ENCODE data around the gene FXR1. TPM values are rescaled to one million over a fixed set of nuclear protein-coding genes. Genes with fewer than 3 reads are reported as not detected.

Gene FXR1
- total and polyA plus RNA-seq, 10 of the 15 experiments (the other 5 are each of a cell fraction or from before 2014, with no cell fraction given), result 38.5 to 159 (median 102) TPM

GRCh38 chr3:180910823-180911222 lies 1.6 kb upstream of the FXR1 start (continued):
- TF ChIP-seq, protein P1, sequence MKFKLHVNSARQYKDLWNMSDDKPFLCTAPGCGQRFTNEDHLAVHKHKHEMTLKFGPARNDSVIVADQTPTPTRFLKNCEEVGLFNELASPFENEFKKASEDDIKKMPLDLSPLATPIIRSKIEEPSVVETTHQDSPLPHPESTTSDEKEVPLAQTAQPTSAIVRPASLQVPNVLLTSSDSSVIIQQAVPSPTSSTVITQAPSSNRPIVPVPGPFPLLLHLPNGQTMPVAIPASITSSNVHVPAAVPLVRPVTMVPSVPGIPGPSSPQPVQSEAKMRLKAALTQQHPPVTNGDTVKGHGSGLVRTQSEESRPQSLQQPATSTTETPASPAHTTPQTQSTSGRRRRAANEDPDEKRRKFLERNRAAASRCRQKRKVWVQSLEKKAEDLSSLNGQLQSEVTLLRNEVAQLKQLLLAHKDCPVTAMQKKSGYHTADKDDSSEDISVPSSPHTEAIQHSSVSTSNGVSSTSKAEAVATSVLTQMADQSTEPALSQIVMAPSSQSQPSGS (IDR thresholded peaks at IDR 0.05; ENCODE audit: low read length), result no peak
- TF ChIP-seq NRF1 (conservative IDR thresholded peaks at IDR 0.05; ENCODE audit: low read depth, low read length) (no peak), KLF5 (IDR thresholded peaks at IDR 0.05; ENCODE audit: partially characterized antibody) (no peak), TCF7 (IDR thresholded peaks at IDR 0.05; ENCODE audit: borderline replicate concordance) (no peak), RAD21 (IDR thresholded peaks at IDR 0.05; ENCODE audit: insufficient read depth, low read depth, low read length) (no peak), MTA2 (IDR thresholded peaks at IDR 0.05; ENCODE audit: low read depth) (no peak), ZNF24 (IDR thresholded peaks at IDR 0.05) (no peak), ZZZ3 (IDR thresholded peaks at IDR 0.05; ENCODE audit: control insufficient read depth, insufficient read length, low read depth) (no peak)
- TF ChIP-seq, protein P2, sequence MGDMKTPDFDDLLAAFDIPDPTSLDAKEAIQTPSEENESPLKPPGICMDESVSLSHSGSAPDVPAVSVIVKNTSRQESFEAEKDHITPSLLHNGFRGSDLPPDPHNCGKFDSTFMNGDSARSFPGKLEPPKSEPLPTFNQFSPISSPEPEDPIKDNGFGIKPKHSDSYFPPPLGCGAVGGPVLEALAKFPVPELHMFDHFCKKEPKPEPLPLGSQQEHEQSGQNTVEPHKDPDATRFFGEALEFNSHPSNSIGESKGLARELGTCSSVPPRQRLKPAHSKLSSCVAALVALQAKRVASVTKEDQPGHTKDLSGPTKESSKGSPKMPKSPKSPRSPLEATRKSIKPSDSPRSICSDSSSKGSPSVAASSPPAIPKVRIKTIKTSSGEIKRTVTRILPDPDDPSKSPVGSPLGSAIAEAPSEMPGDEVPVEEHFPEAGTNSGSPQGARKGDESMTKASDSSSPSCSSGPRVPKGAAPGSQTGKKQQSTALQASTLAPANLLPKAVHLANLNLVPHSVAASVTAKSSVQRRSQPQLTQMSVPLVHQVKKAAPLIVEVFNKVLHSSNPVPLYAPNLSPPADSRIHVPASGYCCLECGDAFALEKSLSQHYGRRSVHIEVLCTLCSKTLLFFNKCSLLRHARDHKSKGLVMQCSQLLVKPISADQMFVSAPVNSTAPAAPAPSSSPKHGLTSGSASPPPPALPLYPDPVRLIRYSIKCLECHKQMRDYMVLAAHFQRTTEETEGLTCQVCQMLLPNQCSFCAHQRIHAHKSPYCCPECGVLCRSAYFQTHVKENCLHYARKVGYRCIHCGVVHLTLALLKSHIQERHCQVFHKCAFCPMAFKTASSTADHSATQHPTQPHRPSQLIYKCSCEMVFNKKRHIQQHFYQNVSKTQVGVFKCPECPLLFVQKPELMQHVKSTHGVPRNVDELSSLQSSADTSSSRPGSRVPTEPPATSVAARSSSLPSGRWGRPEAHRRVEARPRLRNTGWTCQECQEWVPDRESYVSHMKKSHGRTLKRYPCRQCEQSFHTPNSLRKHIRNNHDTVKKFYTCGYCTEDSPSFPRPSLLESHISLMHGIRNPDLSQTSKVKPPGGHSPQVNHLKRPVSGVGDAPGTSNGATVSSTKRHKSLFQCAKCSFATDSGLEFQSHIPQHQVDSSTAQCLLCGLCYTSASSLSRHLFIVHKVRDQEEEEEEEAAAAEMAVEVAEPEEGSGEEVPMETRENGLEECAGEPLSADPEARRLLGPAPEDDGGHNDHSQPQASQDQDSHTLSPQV (IDR thresholded peaks at IDR 0.05), result no peak
